HG03571 (cell line): Measurements from ENCODE around the gene RNF157.
"Not testable (repeated sequence)": the region's sequence is repeated elsewhere in the genome, so short reads cannot be mapped to it uniquely, and the experiment has no call there.

ENCODE experiments used
- ATAC-seq: cut with Tn5 transposase; IDR thresholded peaks from one replicate; pipeline ENCODE4 v1.9.1; 2021; ENCODE audit not compliant: unreplicated experiment

The RNF157 gene

DNA sequence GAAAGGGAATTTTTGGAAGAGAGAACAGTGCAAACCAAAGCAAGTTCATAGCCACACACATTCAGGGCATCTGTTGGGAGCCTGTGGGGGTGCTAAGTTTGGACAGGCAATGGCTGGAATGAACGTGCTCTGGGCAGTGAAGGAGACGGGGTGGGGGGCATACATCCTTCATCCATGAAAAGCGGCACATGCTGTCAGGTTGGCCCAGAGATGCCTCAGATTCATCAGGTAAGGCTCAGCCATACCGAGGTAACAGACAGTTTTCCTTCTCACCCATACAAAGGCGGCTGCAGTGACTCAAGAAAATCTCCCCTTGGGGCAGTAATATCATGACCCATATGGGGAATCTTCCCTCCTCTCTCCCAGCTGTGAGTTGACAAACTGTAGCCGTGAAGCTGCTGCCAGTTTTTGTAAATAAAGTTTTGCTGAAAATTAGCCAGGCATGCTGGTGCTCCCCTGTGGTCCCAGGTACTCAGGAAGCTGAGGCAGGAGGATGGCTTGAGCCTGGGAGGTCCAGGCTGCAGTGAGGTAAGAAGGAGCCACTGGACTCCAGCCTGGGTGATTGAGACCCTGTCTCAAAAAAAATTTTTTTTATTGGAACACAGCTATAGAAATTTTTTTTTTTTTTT, 15.6 kb upstream of the RNF157 start:
- ATAC-seq = no peak

DNA sequence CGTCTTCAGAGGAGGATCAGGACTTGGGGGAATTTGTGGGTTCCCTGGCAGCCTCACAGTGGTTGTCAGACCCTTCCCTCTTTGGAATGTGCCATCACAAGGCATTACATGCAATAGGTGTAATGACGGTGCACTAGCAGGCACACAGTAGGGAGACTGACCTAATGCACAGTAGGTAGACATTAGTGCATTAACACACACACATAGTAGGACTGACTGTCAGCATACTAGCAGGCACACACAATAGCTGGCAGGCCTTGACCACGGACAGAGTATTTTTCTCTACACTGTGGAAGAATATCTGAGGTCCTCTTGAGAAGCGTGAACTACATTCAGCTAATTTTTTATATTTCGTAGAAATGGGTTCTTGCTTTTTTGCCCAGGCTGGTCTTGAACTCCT, 14.0 kb upstream of the RNF157 start:
- no peak for ATAC-seq

DNA sequence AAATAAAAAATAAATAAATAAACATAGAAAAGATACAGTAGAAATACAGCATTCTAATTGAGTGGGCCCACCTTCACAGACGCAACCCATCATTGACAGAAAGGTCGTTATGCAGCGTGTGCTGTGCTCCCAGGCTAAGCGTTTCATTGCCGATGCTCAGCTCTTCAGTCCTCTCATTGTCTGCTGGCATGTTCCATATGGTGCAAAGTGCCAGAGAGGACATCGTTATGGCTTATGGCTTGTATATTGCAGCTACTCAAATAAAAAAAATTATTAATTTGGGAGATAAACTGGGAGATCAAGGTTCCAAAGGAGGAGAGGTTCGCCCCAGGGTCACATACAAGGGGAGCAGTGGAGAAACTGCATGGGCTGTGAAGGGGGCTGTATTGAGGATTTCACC, 13.5 kb upstream of the RNF157 start:
- ATAC-seq = no peak

DNA sequence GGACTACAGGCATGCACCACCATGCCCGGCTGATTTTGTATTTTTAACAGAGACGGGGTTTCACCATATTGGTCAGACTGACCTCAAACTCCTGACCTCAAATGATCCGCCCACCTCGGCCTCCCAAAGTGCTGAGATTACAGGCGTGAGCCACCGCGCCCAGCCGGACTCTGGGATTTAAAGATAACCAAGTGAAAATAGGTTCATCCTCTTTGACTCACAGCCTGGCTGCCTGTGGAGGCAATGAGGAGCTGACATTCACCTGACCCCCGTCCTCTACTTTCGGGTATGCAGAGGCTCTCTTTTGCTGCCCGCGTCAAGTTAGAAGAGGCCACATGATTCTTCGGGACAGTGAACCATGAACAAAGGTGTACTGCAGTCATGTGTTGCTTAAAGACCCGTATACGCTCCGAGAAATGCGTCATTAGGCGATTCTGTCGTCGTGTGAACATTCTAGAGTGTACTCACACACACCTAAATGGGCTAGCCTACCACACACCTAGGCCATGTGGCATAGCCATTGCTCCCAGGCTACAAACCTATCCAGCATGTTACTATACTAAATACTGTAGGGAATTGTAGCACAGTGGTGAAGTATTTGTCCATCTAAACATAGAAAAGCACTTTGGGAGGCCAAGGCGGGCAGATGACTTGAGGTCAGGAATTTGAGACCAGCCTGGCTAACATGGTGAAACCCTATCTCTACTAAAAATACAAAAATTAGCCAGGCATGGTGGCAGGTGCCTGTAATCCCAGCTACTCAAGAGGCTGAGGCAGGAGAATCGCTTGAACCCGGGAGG, 12.9 kb upstream of the RNF157 start:
- not testable (repeated sequence) for ATAC-seq

DNA sequence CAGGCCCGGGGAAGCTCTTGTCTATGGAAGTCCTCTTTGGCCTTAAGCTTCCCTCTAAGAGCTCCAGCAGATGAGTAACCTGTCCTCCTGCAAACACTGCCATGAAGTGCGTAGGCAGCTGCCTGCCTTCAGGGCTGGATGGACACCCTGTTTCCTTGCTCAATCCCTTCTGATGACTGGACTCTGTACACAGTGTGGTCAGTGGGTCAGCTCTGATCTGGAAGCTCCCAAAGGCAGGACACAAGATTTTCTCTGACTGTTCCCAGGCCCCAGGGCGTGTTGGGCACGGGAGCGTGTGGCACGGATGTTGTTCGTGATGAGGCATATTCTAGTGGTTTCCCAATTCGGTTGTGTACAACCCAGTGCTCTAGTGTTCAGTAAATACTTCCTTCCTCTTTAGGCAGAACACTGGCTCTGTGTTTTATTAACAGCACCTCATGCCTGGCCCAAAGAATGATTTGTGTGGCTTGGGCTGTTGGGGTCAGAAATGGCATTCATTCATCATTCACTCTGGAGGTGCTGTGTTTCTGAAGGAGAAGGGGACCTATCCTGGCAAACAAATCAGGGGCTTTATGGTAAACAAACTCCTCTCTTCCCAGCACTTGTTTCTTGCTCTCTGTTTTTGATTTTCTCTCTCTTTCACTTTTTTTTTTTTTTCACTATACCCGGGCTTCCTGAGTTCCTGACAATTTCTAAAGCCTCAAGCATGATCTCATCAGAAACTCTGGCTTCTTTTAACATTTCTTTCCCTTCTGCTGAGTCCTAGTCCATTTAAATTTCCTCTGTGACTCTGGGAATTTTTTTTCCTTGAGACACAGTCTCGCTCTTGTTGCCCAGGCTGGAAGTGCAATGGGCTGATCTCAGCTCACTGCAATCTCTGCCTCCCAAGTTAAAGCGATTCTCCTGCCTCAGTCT, 12.0 kb upstream of the RNF157 start:
- peak; percentile 69 for ATAC-seq

DNA sequence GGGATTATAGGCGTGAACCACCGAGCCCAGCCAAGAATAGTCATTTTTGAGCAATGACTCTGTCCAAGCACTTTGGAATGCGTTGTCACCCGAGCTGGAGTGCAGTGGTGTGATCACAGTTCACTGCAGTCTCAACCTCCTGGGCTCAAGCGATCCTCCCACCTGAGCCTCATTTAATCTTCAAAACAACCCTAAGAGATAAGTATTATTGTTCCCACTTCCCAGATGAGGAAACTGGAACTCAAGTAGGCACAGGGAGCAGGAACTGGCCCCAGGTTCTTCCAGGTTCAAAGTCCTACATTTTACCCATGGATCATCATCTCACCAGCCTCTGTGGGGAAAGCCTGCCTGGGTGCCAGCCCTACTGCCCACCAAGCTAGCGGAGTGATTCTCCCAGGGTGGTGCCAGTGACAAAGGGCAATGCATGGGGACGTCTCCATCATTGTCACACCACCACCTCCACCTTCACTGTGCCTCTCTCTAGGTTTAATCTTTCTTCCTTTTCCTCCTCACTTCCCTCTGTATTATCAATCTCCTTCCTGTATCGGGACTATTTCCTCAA, 11.3 kb upstream of the RNF157 start:
- no peak for ATAC-seq

DNA sequence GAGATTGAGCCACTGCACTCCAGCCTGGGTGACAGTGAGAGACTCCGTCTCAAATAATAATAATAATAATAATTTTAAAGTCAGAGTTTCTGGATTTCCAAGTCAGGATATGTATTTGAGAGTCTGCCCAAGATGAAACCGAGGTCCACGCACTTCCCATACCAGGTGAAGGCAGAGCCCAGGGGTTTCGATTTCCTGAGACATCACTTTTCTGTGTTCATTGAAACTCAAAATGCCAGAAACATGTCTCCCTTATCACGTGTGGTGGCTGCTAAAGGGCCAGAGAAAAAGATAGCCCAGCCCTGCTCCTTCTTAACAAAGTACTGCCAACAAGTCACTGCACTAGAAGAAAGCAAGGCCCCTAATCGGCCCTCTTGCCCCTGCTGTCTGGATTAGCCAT, 9.8 kb upstream of the RNF157 start:
- no peak for ATAC-seq

DNA sequence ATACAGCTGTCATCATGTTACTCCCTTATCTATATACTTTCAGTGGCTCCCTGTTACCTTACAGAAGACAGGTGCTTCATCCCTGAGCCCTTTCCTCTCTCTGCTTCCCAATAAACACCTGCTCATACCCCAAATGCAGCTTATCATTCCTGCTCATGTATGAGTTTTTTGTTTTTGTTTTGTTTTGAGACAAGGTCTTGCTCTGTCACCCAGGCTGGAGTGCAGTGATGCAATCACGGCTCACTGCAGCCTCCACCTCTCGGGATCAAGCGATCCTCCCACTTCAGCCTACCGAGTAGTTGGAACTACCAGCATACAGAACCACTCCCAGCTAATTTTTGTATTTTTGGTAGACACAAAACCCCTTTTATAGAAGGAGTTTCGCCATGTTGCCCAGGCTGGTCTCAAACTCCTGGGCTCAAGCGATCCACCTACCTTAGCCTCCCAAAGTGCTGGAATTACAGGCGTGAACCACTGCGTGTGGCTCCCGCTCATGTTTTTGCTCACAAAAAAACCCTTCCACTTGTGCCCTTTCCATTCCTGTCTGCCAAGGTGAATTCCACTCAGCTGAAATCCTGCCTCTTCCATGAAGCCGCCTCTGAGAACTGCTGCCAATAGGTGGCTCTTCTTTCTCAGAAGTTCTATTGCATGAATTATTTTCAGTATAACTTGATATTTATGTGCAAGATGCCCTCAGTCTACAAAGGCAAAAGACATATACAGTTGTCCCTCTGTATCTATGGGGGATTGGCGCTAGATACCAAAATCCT, 7.9 kb upstream of the RNF157 start:
- no peak for ATAC-seq

DNA sequence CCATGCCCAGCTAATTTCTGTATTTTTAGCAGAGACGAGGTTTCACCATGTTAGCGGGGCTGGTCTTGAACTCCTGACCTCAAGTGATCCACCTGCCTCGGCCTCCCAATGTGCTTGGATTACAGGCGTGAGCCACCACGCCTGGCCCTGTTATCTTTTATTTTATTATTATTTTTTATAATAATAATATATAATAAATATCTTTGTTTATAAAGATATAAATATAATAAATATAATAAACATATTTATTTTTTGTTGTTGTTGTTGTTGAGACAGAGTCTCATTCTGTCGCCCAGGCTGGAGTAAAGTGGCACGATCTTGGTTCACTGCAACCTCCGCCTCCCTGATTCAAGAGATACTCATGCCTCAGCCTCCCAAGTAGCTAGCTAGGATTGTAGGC, 7.0 kb upstream of the RNF157 start:
- no peak for ATAC-seq

DNA sequence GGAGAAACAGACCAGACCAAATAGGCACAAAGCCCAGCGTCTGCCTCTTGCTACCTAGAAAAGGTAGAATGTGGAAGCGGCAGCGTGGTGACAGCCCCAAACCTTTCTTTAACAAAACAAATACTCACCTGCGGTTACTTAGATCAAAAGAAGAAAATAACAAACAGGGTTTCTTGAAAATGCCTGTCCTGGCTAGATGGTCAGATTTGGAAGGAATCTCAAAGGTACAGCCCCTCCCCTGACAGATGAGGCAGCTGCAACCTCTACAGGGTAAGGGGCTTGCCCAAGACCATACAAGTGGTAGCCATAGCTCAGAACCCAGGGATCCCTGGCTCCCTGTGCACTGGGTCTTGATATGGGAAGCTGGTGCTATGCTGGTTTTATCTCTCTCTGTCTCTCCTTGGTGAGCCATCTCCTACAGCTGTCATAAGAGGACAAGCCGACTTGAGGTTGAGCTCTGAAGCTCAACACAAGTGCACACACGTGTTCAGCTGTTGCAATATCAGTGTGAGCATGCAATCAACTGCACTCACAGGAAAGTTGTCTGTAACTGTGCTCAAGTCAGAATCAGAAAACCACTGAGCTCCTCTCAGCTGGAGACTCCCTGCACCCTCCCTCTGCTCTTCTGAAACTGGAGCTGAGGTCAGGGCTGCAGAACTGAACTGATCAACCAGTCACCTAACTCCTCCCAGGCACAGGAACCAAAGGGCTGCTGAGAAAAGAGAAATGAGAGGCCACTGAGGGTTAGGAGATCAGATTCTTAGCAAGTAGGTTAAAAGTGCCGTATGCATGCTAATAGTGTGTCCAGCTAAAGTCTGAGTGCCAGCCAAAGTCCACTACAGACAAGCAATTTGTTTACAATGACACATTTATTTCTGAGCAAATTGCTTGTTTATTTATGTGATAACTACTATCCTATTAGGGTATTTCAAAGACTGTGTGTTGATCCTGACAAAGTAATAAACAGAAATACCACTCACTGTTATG, 6.1 kb upstream of the RNF157 start:
- peak; percentile 88 for ATAC-seq

DNA sequence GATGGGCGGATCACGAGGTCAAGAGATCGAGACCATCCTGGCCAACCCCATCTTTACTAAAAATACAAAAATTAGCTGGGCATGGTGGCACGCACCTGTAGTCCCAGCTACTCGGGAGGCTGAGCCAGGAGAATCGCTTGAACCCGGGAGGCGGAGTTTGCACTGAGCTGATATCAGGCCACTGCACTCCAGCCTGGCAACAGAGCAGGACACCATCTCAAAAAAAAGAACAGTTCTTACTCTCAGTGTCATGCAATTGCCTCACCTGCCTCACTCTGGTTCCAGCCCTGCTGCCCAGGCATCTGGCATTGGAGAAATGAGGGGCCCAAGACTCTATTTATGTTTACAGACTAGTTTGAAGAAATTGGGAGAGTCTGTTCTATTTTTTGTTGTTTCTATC, 4.4 kb upstream of the RNF157 start:
- not testable (repeated sequence) for ATAC-seq

DNA sequence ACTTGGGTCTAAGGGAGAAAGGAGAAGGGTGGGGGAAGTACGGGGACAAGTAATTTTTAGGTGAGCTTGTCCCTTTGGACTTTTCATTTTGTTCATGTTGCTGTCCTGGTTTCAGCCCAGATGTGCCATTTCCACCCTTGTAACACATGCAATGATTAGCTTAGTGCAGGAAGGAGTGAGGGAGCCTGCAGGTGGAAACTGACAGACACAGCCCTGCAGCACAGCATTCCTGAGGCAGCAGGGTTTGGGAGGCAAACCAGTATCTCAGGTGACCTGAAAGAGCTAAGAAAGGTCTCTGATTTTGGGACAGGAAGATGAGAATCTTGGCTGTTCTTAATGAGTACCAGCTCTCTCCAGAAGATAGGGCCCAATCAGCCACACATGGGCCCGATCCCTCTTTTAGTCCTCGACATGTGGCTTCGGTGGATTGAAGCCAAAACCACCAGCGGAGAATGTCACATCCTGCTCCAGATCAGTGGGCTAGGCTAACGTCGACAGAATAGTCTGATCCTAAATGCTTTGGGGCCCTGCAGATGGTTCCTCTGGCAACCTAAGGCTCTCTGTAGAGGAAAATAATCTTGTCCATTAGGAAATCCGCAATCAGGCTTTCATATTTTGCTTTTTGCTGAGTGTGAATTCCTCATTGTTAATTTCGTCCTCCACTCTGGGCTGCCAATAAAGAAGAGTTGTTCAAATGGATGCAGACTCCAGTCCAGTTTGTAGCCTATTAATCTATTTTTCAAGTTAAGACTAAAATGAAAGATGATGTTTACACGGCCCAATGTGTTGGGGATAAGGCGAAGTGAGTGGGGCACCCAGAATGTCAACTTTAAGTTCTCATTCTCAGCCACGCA, 3.8 kb upstream of the RNF157 start:
- ATAC-seq = no peak

DNA sequence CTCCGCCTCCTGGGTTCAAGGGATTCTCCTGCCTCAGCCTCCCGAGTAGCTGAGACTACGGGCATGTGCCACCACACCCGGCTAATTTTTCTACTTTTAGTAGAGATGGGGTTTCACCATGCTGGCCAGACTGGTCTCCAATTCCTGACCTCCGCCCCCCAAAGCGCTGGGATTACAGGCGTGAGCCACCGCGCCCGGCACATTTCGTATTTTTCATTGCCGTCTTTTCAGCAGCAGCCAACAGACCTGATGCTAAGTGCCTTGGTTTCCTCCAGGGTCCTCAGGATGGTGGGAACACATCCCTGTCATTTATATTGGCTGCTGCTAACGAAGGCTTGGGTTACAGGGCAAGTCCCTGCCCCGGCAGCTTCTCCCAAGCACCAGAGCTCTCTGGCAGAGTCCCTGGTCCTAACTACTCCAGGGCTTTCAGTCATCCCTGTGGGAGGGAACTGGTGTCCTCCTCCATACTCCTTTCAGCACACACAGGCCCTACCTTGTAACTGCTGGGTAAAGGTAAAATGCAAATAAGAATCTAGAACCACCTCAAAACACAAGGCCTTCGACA, 1.5 kb upstream of the RNF157 start:
- no peak for ATAC-seq

DNA sequence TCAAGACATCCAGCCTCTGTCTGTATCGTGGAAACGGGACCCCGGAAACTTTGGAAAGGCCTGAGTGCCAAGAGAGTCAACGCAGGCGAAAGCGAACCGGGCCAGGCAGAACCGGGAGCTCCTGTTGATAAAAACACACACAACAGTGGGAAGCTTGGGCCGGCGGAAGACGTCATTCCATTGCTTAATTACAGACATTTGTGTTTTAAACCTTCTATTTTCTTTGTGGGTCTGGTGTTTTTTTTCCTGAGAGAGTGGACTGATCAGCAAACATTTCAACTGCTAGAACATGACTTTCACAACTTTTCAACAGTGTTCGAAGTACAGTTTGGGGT, 878 bp upstream of the RNF157 start:
- no peak for ATAC-seq

DNA sequence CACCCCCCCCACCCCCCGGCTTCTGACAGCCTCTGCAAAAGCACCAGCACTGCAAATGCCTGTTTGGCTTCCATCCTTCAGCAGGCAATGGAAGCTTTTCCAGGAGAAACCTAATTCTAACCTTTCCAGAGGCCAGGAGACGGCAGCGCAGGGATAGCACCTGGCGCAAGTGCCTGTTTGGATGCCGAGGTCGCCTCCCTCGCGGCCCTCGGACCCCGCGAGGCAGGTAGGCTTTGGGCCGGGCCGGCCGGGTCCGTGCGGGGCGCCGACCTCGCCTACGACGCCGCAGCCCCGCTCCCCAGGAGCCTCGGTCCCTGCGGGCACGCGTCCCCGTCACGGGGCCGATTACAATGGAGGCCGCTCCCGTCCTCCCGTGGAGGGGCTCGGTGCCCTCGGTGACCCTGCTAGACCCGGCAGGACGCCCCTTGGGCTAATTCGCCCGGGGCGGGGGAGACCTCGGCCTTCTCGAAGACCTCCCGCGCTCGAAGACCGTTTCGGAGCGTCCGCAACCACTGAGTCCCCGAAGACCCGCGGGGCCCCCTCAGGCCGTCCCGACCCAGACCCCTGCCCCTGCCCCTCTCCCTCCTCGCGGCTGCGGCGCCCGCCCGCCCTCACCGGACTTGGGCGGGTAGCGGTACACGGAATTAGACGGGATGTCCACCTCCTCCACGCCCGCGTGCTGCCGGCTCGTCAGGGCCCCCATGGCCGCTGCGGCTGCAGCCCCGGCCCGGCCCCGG, 587 bp downstream of the RNF157 start:
- ATAC-seq = no peak

DNA sequence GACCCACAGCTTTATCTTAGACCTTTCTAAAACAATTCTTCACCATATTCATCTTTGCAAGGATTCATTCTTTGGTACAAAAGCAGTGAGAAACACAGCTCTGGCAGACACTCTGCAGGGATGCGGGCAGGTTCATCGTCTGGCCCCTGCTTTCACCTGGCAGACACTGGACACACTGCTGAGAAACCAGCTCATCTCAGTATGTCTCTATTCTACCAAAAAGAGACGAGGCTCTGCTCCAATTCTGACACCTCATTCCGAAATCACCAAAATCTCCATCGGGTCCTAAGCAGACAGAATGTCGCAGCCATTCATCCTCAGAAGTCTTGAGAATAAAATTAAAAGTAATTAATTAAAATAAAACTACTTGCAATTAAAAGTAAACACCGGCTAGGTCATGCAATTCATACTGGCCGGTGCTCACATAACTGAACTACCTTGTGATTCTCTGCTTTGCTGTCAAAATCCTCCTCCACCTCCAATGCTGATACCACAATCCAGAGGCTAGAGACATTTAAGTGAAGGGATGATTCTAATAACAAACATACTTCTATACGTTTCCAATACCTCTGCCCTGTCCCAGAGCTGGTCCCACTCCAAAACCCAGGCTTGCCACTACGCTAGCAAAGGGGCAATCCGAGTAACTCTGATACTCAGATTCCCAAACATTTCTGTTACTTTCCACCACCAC, 1.3 kb downstream of the RNF157 start:
- ATAC-seq = no peak

DNA sequence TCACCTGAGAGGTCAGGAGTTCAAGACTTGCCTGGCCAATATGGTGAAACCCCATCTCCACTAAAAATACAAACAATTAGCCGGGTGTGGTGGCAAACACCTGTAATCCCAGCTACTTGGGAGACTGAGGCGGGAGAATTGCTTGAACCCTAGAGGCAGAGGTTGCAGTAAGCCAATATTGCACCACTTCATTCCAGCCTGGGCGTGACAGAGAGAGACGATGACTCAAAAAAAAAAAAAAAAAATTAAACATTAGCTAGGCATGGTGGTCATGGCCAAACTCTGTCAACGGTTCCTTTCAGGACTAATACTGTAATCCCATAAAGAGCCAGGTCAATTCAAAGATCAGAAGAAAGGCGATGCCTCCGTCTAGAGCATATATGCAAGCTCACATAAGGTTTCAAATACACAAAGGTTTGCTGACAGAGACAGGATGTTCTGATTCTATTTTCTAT, 2.4 kb downstream of the RNF157 start:
- no peak for ATAC-seq
